EH (cell line): ENCODE data around the gene CLMP.

Source experiments
- DNase-seq: peaks from one replicate; pipeline ENCODE4 v3.0.0-alpha.2; 2015; ENCODE audit warnings: low read depth

The CLMP gene

DNA sequence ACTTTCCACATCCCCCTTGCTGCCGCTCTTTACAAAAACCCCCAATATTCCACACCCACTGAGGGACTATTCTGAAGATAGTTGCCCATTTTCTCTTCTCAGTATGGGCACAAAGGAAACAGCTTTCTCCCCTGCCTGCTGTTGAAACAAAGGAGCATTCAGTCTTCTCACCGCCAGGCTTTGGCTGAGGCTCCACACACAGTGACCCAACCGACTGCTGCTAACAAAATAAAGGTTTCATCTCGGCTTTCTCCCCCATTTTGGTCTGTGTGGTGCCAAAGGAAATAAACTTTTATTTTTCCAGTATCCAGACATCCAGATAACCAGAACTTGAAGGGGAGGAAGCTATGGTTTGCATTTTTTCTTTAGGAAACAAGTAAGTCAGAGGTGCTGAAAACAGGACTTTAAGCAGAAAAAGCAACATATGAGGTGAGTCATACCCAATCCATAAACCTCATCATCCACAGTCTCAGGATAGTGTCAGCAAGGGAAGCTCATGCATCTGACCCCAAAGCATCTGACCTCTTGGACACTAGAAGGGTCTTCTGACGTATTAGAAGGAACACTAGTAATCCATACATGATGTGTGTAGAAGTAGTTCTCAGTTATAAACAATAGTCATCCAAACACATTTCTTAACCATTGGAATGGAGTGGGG lies 6.4 kb downstream of the CLMP start:
- peak; percentile 86 for DNase-seq

GRCh38 chr11:123187665-123188507 lies 7.2 kb downstream of the CLMP start:
- DNase-seq = peak; percentile 72

DNA sequence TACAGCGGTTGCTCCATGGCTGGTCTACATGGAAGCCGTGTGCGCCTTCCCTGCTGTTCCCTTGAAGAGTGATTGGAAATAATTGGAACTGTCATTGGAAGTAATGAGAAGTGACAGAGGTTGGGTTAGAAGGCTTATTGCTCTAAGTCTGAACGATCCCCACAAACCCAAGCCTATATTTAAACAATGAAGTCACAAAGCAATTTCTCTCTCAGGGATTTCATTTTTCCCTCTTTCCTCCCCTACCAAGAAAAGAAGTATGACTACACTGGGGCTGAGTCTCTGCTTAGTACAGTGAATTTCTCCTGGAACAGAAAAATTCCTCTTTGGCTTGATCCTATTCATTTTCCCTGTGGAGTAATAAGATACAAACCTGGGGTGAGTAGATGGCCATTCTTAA lies 7.8 kb downstream of the CLMP start:
- DNase-seq = peak; percentile 41

DNA sequence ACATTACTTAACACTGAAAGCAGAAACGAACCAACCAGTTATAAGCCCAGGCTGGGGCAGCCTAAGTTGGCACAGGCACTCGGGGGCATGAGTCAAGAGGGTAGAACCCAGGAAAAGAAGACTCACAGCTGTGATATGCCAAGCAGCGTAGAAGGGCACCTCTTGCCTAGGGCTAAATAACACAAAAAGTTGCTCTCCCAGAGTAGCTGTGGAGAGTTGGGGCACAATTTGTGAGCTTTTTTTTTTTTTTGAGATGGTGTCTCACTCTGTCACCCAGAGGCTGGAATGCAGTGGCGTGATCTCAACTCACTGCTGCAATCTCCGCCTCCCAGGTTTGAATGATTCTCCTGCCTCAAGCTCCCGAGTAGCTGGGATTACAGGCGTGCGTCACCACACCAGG lies 8.8 kb downstream of the CLMP start:
- peak; percentile 44 for DNase-seq

DNA sequence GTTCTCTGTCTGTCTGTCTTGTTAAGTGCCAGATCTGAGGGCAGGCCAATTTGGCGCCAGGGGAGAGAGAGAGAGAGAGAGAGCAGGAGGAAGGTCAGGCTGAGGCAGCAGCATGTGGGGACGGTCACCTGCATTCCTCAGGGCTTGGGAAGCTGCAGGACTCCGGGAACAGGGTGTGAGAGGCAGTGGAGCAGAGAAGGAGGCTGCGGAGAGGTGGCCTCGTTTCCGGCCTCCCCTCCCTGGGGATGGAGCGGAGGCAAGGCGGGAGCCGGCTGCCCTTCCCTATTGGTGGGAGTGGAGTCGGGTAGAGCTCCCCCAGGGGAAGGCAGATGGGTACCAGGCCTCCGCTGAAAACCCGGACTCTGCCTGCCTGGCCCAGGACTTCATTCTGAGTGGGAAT lies 9.7 kb downstream of the CLMP start:
- DNase-seq = no peak

GRCh38 chr11:123184531-123184930 lies 10.5 kb downstream of the CLMP start:
- DNase-seq = no peak

GRCh38 chr11:123183391-123184099 lies 11.5 kb downstream of the CLMP start:
- DNase-seq = peak; percentile 50

- DNase-seq = no peak
These were observed 13.1 kb downstream of the CLMP start for GRCh38 chr11:123181767-123182500.

DNA sequence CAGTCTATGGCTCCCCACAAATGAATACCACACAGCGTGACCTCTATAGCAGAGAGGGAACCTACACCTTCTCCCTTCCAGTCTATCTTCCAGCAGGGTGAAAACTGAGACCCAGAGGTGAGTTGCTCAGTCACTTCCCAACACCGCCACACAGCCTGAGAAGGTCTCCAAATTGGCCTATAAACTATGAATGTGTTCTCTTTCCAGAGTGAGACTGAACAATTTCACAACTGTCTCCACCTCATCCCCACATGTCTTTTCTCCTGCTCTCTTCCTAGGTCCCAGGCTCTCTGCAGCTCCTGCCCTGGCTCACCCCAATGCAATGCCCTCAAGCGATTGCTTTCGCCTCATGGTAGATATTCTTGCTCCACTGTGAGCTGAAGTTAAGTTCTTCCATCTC lies 14.0 kb downstream of the CLMP start:
- DNase-seq = no peak

- DNase-seq = no peak
These were observed 14.5 kb downstream of the CLMP start for GRCh38 chr11:123180574-123180973.

- DNase-seq = peak; percentile 49
These were observed 14.9 kb downstream of the CLMP start for GRCh38 chr11:123180166-123180565.

GRCh38 chr11:123179586-123179985 lies 15.5 kb downstream of the CLMP start:
- no peak for DNase-seq

DNA sequence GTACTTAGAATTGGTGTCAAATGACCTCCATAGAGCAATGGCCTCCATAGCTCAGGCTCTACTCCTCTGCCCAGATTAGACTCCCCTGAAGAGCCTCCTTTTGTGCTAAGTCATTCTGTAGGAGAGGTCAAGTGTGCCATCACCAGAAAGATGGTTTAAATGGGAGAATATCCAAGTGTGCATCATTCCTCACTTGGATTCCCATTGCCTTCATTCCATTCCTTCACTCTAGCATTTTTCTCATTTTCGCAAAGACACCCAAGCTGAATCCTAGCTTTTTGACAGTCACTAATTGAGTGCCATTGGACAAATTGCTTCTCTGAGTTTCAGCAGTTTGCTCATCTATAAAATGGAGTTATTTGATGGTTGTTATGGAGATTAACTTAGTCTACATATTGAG lies 16.9 kb downstream of the CLMP start:
- DNase-seq = peak; percentile 77

DNA sequence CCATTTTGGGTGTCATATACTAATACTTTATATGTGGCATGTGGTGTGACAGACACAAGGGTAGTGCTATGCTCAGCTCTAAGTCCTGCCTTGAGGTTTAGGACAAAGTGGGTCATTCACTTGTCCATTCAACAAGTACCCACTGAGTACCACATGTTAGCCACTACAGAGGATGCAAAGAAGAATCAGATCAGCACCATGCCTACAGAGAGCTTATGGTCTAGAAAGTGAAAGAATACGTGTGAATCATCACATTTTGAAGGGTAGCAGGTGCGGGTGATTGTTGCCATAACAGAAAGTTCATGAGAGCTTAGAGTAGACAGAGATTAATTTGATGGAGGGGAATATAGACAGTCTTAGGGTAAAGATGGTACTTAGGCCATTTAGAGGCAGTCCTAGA lies 18.3 kb downstream of the CLMP start:
- no peak for DNase-seq

DNA sequence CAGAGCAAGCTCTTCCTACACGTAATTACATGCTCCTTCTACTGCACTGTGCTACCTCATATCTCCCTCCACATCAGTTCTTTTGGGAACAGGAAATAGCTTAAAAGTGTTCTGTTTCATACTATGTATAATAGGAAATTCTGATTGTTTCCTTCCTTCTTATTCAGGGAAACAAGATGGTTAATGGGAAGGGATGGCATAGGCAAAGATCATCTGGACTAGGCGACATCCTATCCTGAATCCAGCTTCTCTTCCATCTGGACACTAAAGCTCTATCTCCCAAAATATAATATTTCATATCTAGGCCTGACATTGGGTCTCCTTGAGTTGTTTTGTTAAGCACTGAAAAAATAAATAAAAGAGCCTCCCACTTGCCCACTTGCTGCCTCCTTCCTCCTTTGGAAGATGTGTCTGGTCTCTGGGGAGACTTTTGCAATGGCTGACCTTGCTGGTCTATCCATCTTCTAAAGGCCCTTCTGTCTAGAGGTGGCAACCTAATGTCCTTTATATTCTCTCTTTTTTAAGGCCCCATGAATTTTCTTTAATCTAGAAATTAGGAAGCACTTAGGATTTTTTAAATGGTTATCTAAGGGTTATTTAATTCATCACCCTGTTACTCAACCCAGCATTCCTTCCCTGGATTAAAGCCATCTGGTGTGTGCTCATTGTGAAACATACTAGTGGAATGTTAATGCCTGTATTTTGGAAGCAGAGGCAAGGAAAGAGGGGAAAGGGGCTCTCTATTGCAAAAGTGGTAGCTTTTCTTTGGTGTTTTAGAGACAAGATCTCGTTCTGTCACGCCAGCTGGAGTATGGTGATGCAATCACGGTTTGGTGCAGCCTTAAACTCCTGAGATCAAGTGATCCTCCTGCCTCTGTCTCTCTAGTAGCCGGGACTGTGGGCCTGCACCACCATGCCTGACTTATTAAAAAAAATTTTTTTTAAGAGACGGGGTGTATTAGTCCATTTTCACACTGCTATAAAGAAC lies 20.6 kb downstream of the CLMP start:
- DNase-seq = peak; percentile 99

DNA sequence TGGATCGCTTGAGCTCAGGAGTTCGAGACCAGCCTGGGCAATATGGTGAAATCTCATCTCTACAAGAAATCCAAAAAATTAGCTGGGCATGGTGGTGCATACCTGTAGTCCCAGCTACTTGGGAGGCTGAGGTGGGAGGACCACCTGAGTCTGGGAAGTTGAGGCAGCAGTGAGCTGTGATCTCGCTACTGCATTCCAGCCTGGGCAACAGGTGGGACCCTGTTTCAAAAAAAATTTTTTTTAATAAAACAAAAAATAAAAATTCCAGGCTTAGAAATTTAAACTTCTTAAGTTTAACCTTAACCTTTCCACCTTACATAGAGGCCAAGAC lies 21.2 kb downstream of the CLMP start:
- no peak for DNase-seq

DNA sequence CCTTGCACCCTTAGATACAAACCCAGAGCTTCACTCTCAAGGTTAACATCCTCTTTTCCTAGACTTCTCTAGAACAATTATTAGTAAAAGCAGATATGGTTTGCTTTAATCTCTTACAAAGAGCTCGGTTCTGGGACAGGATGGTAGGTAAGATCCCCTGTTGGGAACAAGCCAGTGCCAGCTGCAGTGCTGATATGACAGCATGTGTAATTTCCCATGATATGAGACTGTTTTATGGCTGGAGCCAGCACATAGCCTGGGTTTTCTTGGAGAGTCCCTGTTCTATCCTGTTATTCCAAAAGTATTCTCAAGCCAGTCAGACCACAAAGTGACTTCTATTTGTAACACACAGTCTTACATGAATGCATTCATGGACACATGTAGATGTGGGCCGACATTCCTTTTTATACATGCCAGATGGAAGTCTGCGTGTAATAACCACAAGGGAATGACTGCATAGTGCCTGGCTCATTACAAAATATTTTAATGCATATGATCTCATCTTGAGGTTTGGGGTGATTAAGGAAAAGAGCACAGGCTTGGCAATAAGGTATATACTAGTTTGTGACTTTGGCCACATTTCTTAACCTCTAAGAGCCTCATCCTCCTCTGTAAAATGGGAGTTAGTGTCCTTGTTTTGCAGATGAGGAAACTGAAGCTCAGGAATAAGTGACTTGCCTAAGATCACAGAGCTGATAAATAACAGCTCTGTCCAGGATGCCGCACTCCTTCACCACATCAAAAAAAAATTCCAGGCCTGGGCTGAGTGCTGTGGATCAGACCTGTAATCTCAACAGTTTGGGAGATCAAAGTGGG lies 21.8 kb downstream of the CLMP start:
- DNase-seq = peak; percentile 99

GRCh38 chr11:123170929-123171328 lies 24.1 kb downstream of the CLMP start:
- no peak for DNase-seq

GRCh38 chr11:123169821-123170220 lies 25.2 kb downstream of the CLMP start:
- DNase-seq = no peak

DNA sequence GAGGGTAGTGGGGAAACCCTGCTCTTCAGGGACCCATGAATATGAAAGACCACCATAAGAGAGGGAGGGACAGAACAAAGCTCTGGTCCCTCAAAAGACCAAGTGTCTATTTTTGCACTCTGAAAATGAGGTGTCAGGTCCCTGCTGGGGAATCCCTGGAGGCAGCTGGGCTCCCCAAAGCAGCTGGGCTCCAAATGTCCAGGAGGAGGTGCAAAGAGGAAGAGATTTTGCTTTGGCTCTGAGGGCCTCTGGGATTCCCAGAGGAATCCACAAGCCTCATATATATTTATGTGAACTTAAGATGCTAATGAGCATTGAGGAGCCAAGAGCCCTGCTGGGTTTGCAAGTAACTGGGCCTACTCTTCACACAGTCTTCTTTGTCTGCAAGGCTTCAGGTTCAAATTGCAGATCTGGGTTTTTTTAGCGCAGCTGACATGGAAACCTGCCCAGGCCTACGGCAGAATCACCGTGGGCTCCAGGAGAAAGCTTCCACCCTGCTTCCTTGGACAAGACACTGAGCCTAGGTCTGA lies 26.0 kb downstream of the CLMP start:
- DNase-seq = no peak
